Activated CD4-positive, alpha-beta T cell treated with anti-CD3 and anti-CD28 coated beads, Interleukin-2, amount 50 U/mL, for 48 hours (primary cell): ENCODE measurements around the gene OR5H1.
"Not testable (repeated sequence)": the region's sequence is repeated elsewhere in the genome, so short reads cannot be mapped to it uniquely, and the experiment has no call there.

ENCODE experiments used
- DNase-seq, 2 experiments: peaks; one replicate each; pipeline ENCODE4 v3.0.0-alpha.2; 2020

The OR5H1 gene

GRCh38 chr3:98130421-98130820 is at the start of gene OR5H1:
OR5H1 (plus strand) TSS chr3:98130721; CDS start chr3:98132698, 1,977 bp downstream.
- DNase-seq: no peak

- DNase-seq: no peak
Measured at GRCh38 chr3:98086873-98087272, 43.6 kb upstream of the OR5H1 start, which contains the start of gene OR5AC2. OR5AC2 (plus strand) TSS chr3:98087173; CDS start chr3:98087173, 0 bp downstream.

GRCh38 chr3:98095882-98096281 is 34.6 kb upstream of the OR5H1 start:
- DNase-seq: no peak

GRCh38 chr3:98099848-98100247 is 30.7 kb upstream of the OR5H1 start:
- no peak for DNase-seq

- no peak for DNase-seq
Measured at GRCh38 chr3:98108162-98108561, 22.4 kb upstream of the OR5H1 start.

GRCh38 chr3:98109807-98110549 is 20.5 kb upstream of the OR5H1 start:
- DNase-seq: no peak

- no peak for DNase-seq
Measured at GRCh38 chr3:98110550-98110908, 20.0 kb upstream of the OR5H1 start.

- no peak for DNase-seq
Measured at GRCh38 chr3:98114264-98114663, 16.3 kb upstream of the OR5H1 start.

GRCh38 chr3:98115717-98116116 is 14.8 kb upstream of the OR5H1 start:
- no peak for DNase-seq

- DNase-seq: no peak
Measured at GRCh38 chr3:98136631-98137030, 6.1 kb downstream of the OR5H1 start.

GRCh38 chr3:98137826-98138557 is 7.5 kb downstream of the OR5H1 start:
- DNase-seq: not testable (repeated sequence)

- no peak for DNase-seq
Measured at GRCh38 chr3:98140531-98140930, 10.0 kb downstream of the OR5H1 start.

- DNase-seq: no peak
Measured at GRCh38 chr3:98147179-98147578, 16.7 kb downstream of the OR5H1 start, which contains the start of gene OR5H14. OR5H14 (plus strand) TSS chr3:98147479; CDS start chr3:98149386, 1,907 bp downstream.

GRCh38 chr3:98148751-98149150 is 18.2 kb downstream of the OR5H1 start:
- DNase-seq: no peak

- not testable (repeated sequence) for DNase-seq
Measured at GRCh38 chr3:98149456-98149855, 18.9 kb downstream of the OR5H1 start.

- DNase-seq: no peak
Measured at GRCh38 chr3:98151241-98151640, 20.7 kb downstream of the OR5H1 start.

- DNase-seq: no peak
Measured at GRCh38 chr3:98166396-98166795, 35.9 kb downstream of the OR5H1 start, which contains the start of gene OR5H15. OR5H15 (plus strand) TSS chr3:98166696; CDS start chr3:98168700, 2,004 bp downstream.

GRCh38 chr3:98171071-98171470 is 40.5 kb downstream of the OR5H1 start:
- no peak for DNase-seq

- no peak for DNase-seq
Measured at GRCh38 chr3:98172621-98173020, 42.1 kb downstream of the OR5H1 start.

GRCh38 chr3:98180319-98180890 is 49.9 kb downstream of the OR5H1 start:
- no peak for DNase-seq

- DNase-seq: no peak
Measured at GRCh38 chr3:98182196-98182595, 51.7 kb downstream of the OR5H1 start.

GRCh38 chr3:98185180-98185579 is 54.7 kb downstream of the OR5H1 start:
- DNase-seq: no peak
